ENCODE data around the gene SDR9C7.

DNA sequence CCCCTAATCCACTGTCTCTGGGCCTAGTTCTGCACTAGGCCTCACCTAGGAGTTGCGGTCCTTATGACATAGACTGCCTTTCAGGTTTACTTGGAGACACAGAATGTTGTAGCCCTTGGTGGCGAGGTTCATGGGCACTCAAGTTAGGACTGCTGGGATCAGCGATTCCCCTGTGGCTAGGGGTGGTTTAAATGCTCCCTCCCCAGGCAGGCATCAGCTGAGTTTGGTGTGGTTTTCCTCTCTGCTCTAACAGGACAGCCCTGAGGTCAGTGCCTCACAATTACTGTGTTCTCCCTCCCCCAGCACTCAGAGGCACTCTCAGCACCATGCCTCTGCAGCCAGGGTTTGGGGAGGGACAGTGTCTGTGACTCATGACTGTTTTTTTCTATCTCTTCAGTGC lies 45.4 kb upstream of the SDR9C7 start:
- TF ChIP-seq POLR2A (IDR thresholded peaks at IDR 0.05; ENCODE audit: low read length) (no peak), SREBF2 (IDR thresholded peaks at IDR 0.05) (no peak), KDM5A (IDR thresholded peaks at IDR 0.05) (no peak), CTCF (IDR thresholded peaks at IDR 0.05) (no peak), RARB (CRISPR knock-in tag; IDR thresholded peaks at IDR 0.05) (no peak), E2F6 (IDR thresholded peaks at IDR 0.05; ENCODE audit: borderline replicate concordance, low read depth) (no peak)

All from A549 (cell line).